GM13977 (cell line): ENCODE results near the gene NUAK2.

Experiments
- DNase-seq: peaks from one replicate; pipeline ENCODE4 v3.0.0; 2012; ENCODE audit warnings: low spot score
- in situ Hi-C: fragments of 300-500 bp; cut with MboI; formaldehyde crosslinking; loops from one replicate; pipeline ENCODE4 v1.12.0; 2022; ENCODE audit warnings: low sequenced_read_pairs, low pct_unique_long_range_greater_than_20kb, mixed read lengths, inconsistent platforms; ENCODE audit not compliant: unreplicated experiment
- TF ChIP-seq, protein P1 (sequence below): IDR thresholded peaks from 2 replicates; pipeline ENCODE4 v1.5.1; 2012; ENCODE audit warnings: mild to moderate bottlenecking, control low read depth; ENCODE audit not compliant: insufficient read depth; ENCODE audit errors: extremely low read depth, missing control alignments

The NUAK2 gene

GRCh38 chr1:205268846-205269680, 52.5 kb downstream of the NUAK2 start:
- in situ Hi-C loops = loop anchor here (25.0 kb wide), 1 partner anchor 282 kb away; no protein-coding TSS in a partner anchor
- TF ChIP-seq, protein P1, sequence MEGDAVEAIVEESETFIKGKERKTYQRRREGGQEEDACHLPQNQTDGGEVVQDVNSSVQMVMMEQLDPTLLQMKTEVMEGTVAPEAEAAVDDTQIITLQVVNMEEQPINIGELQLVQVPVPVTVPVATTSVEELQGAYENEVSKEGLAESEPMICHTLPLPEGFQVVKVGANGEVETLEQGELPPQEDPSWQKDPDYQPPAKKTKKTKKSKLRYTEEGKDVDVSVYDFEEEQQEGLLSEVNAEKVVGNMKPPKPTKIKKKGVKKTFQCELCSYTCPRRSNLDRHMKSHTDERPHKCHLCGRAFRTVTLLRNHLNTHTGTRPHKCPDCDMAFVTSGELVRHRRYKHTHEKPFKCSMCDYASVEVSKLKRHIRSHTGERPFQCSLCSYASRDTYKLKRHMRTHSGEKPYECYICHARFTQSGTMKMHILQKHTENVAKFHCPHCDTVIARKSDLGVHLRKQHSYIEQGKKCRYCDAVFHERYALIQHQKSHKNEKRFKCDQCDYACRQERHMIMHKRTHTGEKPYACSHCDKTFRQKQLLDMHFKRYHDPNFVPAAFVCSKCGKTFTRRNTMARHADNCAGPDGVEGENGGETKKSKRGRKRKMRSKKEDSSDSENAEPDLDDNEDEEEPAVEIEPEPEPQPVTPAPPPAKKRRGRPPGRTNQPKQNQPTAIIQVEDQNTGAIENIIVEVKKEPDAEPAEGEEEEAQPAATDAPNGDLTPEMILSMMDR = no peak
- no peak for DNase-seq

GRCh38 chr1:205267306-205267902, 54.1 kb downstream of the NUAK2 start:
- in situ Hi-C loops = loop anchor here (25.0 kb wide), 1 partner anchor 280 kb away; no protein-coding TSS in a partner anchor
- no peak for DNase-seq
- TF ChIP-seq, protein P1 = no peak

GRCh38 chr1:205266611-205267305, 54.8 kb downstream of the NUAK2 start:
- in situ Hi-C loops = loop anchor here (25.0 kb wide), 1 partner anchor 279 kb away; no protein-coding TSS in a partner anchor
- TF ChIP-seq, protein P1 = no peak

GRCh38 chr1:205263580-205264190, 57.9 kb downstream of the NUAK2 start:
- TF ChIP-seq, protein P1 = no peak
- in situ Hi-C loops = loop anchor here (25.0 kb wide), 1 partner anchor 276 kb away; no protein-coding TSS in a partner anchor
- no peak for DNase-seq

More at GRCh38 chr1:205266611-205267305, 54.8 kb downstream of the NUAK2 start:
- DNase-seq = no peak

GRCh38 chr1:205262731-205263171, 58.8 kb downstream of the NUAK2 start:
- TF ChIP-seq, protein P1 = no peak
- in situ Hi-C loops = loop anchor here (25.0 kb wide), 1 partner anchor 275 kb away; no protein-coding TSS in a partner anchor
- DNase-seq = no peak
